ENCODE measurements around the gene OR10A4. TPM values are rescaled to one million over a fixed set of nuclear protein-coding genes. Genes with fewer than 3 reads are reported as not detected.
"Not testable (repeated sequence)": the region's sequence is repeated elsewhere in the genome, so short reads cannot be mapped to it uniquely, and the experiment has no call there.

Gene OR10A4
- total RNA-seq, 1 donor from 2014 or later, result not detected

GRCh38 chr11:6875761-6876160, 664 bp upstream of the OR10A4 start:
- H3K4me3 ChIP-seq, result no peak overlapping the region

GRCh38 chr11:6876914-6877313, 489 bp downstream of the OR10A4 start:
- Histone ChIP-seq H3K4me3 (no peak overlapping the region), H3K9me3 (no peaks in the 10 kb centered on the region), H3K4me1 (no peaks in the 10 kb centered on the region), H3K36me3 (no peaks in the 10 kb centered on the region), H3K27ac (no peak overlapping the region), H3K27me3 (no peaks in the 10 kb centered on the region)
- TF ChIP-seq, protein P1, sequence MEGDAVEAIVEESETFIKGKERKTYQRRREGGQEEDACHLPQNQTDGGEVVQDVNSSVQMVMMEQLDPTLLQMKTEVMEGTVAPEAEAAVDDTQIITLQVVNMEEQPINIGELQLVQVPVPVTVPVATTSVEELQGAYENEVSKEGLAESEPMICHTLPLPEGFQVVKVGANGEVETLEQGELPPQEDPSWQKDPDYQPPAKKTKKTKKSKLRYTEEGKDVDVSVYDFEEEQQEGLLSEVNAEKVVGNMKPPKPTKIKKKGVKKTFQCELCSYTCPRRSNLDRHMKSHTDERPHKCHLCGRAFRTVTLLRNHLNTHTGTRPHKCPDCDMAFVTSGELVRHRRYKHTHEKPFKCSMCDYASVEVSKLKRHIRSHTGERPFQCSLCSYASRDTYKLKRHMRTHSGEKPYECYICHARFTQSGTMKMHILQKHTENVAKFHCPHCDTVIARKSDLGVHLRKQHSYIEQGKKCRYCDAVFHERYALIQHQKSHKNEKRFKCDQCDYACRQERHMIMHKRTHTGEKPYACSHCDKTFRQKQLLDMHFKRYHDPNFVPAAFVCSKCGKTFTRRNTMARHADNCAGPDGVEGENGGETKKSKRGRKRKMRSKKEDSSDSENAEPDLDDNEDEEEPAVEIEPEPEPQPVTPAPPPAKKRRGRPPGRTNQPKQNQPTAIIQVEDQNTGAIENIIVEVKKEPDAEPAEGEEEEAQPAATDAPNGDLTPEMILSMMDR (IDR thresholded peaks at IDR 0.05), result no peak
- TF ChIP-seq POLR2A (IDR thresholded peaks at IDR 0.05) (no peak), POLR2AphosphoS5 (IDR thresholded peaks at IDR 0.05; ENCODE audit: insufficient read depth in 1 of 2, low read depth in 1 of 2) (no peak)
- DNase-seq (ENCODE audit: extremely low spot score in 2 of 2), result no peak
- intact Hi-C loops (cut with DNase I), result no loop called here

More at GRCh38 chr11:6875761-6876160, 664 bp upstream of the OR10A4 start:
- Histone ChIP-seq H3K4me1 (no peaks in the 10 kb centered on the region), H3K9me3 (no peaks in the 10 kb centered on the region), H3K27ac (no peak overlapping the region), H3K36me3 (no peaks in the 10 kb centered on the region), H3K27me3 (no peaks in the 10 kb centered on the region)
- TF ChIP-seq, protein P1 (IDR thresholded peaks at IDR 0.05), result no peak
- TF ChIP-seq POLR2A (IDR thresholded peaks at IDR 0.05), result no peak
- no peak for TF ChIP-seq POLR2AphosphoS5 (IDR thresholded peaks at IDR 0.05; ENCODE audit: insufficient read depth in 1 of 2, low read depth in 1 of 2)
- DNase-seq (ENCODE audit: extremely low spot score in 2 of 2), result no peak
- intact Hi-C loops (cut with DNase I), result no loop called here

DNA sequence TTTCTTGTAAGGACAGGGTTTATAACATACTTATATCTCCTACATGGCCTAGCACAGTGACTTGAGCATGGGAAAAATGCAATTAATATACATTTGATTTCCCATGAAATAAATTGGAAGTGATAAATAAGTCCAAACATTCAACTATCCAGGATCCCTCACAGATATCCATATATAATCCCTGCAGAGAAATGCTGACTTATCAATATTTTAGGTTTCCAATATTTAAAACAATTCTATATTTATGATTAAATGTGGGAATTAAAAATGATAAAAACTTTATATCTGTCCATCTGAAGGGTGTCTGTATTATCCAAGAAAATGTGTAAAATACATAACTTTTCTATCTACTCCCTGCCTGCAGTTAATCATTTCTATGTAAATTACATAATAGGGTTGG, 6.3 kb downstream of the OR10A4 start:
- H3K27ac ChIP-seq, result no peak overlapping the region
- no peak for TF ChIP-seq POLR2A (IDR thresholded peaks at IDR 0.05)
- no peak for TF ChIP-seq POLR2AphosphoS5 (IDR thresholded peaks at IDR 0.05; ENCODE audit: insufficient read depth in 1 of 2, low read depth in 1 of 2)
- TF ChIP-seq, protein P1 (IDR thresholded peaks at IDR 0.05), result no peak
- no peaks in the 10 kb centered on the region for H3K27me3 ChIP-seq
- no peaks in the 10 kb centered on the region for H3K4me1 ChIP-seq
- no peak for DNase-seq (ENCODE audit: extremely low spot score in 2 of 2)
- no peak overlapping the region for H3K4me3 ChIP-seq
- no peaks in the 10 kb centered on the region for H3K9me3 ChIP-seq
- intact Hi-C loops (cut with DNase I), result no loop called here
- no peaks in the 10 kb centered on the region for H3K36me3 ChIP-seq

- H3K27ac ChIP-seq; intact Hi-C loops (cut with DNase I); H3K4me3 ChIP-seq; H3K9me3 ChIP-seq; H3K36me3 ChIP-seq; H3K4me1 ChIP-seq; H3K27me3 ChIP-seq; DNase-seq (ENCODE audit: extremely low spot score in 2 of 2): not testable (repeated sequence)
Observed at GRCh38 chr11:6887711-6888110, 11.3 kb downstream of the OR10A4 start.

GRCh38 chr11:6888830-6889229, 12.4 kb downstream of the OR10A4 start:
- DNase-seq (ENCODE audit: extremely low spot score in 2 of 2), result no peak
- Histone ChIP-seq H3K27ac (no peak overlapping the region), H3K27me3 (no peaks in the 10 kb centered on the region), H3K4me1 (no peaks in the 10 kb centered on the region), H3K9me3 (no peaks in the 10 kb centered on the region), H3K36me3 (no peaks in the 10 kb centered on the region), H3K4me3 (no peak overlapping the region)
- TF ChIP-seq, protein P1 (IDR thresholded peaks at IDR 0.05), result no peak
- TF ChIP-seq POLR2AphosphoS5 (IDR thresholded peaks at IDR 0.05; ENCODE audit: insufficient read depth in 1 of 2, low read depth in 1 of 2) (no peak), POLR2A (IDR thresholded peaks at IDR 0.05) (no peak)
- intact Hi-C loops (cut with DNase I), result no loop called here

- H3K36me3 ChIP-seq, result no peaks in the 10 kb centered on the region
- H3K27ac ChIP-seq, result no peak overlapping the region
- no peak for DNase-seq (ENCODE audit: extremely low spot score in 2 of 2)
- no peaks in the 10 kb centered on the region for H3K27me3 ChIP-seq
- H3K4me1 ChIP-seq, result no peaks in the 10 kb centered on the region
- no peaks in the 10 kb centered on the region for H3K9me3 ChIP-seq
- intact Hi-C loops (cut with DNase I), result no loop called here
- TF ChIP-seq POLR2AphosphoS5 (IDR thresholded peaks at IDR 0.05; ENCODE audit: insufficient read depth in 1 of 2, low read depth in 1 of 2) (no peak), POLR2A (IDR thresholded peaks at IDR 0.05) (no peak)
- TF ChIP-seq, protein P1 (IDR thresholded peaks at IDR 0.05), result no peak
- no peak overlapping the region for H3K4me3 ChIP-seq
Observed at GRCh38 chr11:6889835-6890234, 13.4 kb downstream of the OR10A4 start.

Data from vagina (tissue), 2 donors.